ENCODE results near the gene DAZAP2. TPM values are rescaled to one million over a fixed set of nuclear protein-coding genes. Genes with fewer than 3 reads are reported as not detected.

The DAZAP2 gene
- total and polyA plus RNA-seq, 2 experiments from 2014 or later = 145 to 216 TPM

- no peaks in the 10 kb centered on the region for H3K4me1 ChIP-seq (ENCODE audit: insufficient read depth)
- TF ChIP-seq EZH2 (IDR thresholded peaks at IDR 0.05; ENCODE audit: insufficient read depth, poor library complexity, severe bottlenecking) = no peak
- TF ChIP-seq EZH2phosphoT487 (IDR thresholded peaks at IDR 0.05; ENCODE audit: insufficient read depth, low read depth) = no peak
- H3K4me3 ChIP-seq = no peak overlapping the region
- no peaks in the 10 kb centered on the region for H3K9me3 ChIP-seq (ENCODE audit: low read depth)
- H3K9me2 ChIP-seq (ENCODE audit: insufficient read depth) = no peaks in the 10 kb centered on the region
- H3K9ac ChIP-seq = no peak overlapping the region
- H3K27me3 ChIP-seq (replicated peaks; ENCODE audit: insufficient read depth) = no peaks in the 10 kb centered on the region
- H2AFZ ChIP-seq = no peak overlapping the region
- H3F3A ChIP-seq (ENCODE audit: insufficient read depth) = no peaks in the 10 kb centered on the region
- H4K20me1 ChIP-seq (ENCODE audit: insufficient read depth) = no peaks in the 10 kb centered on the region
- no peak for DNase-seq
- WGBS, 2 experiments (ENCODE audit: low coverage in 1 of 2, low lambda C conversion rate in 2 of 2, missing lambda C conversion rate in 2 of 2) = 59 to 61% methylated on average over 1 of the region's 1 CpG
- H3K79me2 ChIP-seq (ENCODE audit: insufficient read depth) = no peaks in the 10 kb centered on the region
- in situ Hi-C loops (cut with MboI) = no loop called here
- no peak overlapping the region for H3K27ac ChIP-seq
- no peak overlapping the region for H3K4me2 ChIP-seq (ENCODE audit: unreplicated experiment)
- no peaks in the 10 kb centered on the region for H3K36me3 ChIP-seq (ENCODE audit: low read depth)
Observed at GRCh38 chr12:51227962-51228361, 10.7 kb upstream of the DAZAP2 start.

GRCh38 chr12:51229116-51229809, 9.4 kb upstream of the DAZAP2 start:
- 89 to 93% methylated on average over 7 of the region's 7 CpGs for WGBS, 2 experiments (ENCODE audit: low coverage in 1 of 2, low lambda C conversion rate in 2 of 2, missing lambda C conversion rate in 2 of 2)
- no peaks in the 10 kb centered on the region for H3F3A ChIP-seq (ENCODE audit: insufficient read depth)
- H3K9me2 ChIP-seq (ENCODE audit: insufficient read depth) = no peaks in the 10 kb centered on the region

GRCh38 chr12:51232642-51233041, 6.0 kb upstream of the DAZAP2 start:
- no peak overlapping the region for H3K4me3 ChIP-seq
- H3K27me3 ChIP-seq (replicated peaks; ENCODE audit: insufficient read depth) = no peaks in the 10 kb centered on the region
- no peaks in the 10 kb centered on the region for H3K4me1 ChIP-seq (ENCODE audit: insufficient read depth)
- H3K4me2 ChIP-seq (ENCODE audit: unreplicated experiment) = no peak overlapping the region
- no peak overlapping the region for H2AFZ ChIP-seq
- no peaks in the 10 kb centered on the region for H3K79me2 ChIP-seq (ENCODE audit: insufficient read depth)
- H3K9me3 ChIP-seq (ENCODE audit: low read depth) = no peaks in the 10 kb centered on the region
- H3K9ac ChIP-seq = no peak overlapping the region
- H3F3A ChIP-seq (ENCODE audit: insufficient read depth) = no peaks in the 10 kb centered on the region
- TF ChIP-seq EZH2phosphoT487 (IDR thresholded peaks at IDR 0.05; ENCODE audit: insufficient read depth, low read depth) (no peak), EZH2 (IDR thresholded peaks at IDR 0.05; ENCODE audit: insufficient read depth, poor library complexity, severe bottlenecking) (no peak)
- DNase-seq = no peak
- H4K20me1 ChIP-seq (ENCODE audit: insufficient read depth) = no peaks in the 10 kb centered on the region
- in situ Hi-C loops (cut with MboI) = no loop called here
- no peaks in the 10 kb centered on the region for H3K36me3 ChIP-seq (ENCODE audit: low read depth)
- no peaks in the 10 kb centered on the region for H3K9me2 ChIP-seq (ENCODE audit: insufficient read depth)
- H3K27ac ChIP-seq = no peak overlapping the region

More at GRCh38 chr12:51229116-51229809, 9.4 kb upstream of the DAZAP2 start:
- Histone ChIP-seq H2AFZ (no peak overlapping the region), H3K36me3 (ENCODE audit: low read depth) (no peaks in the 10 kb centered on the region), H3K9me3 (ENCODE audit: low read depth) (no peaks in the 10 kb centered on the region), H3K4me2 (ENCODE audit: unreplicated experiment) (no peak overlapping the region), H3K27ac (no peak overlapping the region), H3K27me3 (replicated peaks; ENCODE audit: insufficient read depth) (no peaks in the 10 kb centered on the region), H3K4me3 (no peak overlapping the region), H3K4me1 (ENCODE audit: insufficient read depth) (no peaks in the 10 kb centered on the region), H3K79me2 (ENCODE audit: insufficient read depth) (no peaks in the 10 kb centered on the region), H4K20me1 (ENCODE audit: insufficient read depth) (no peaks in the 10 kb centered on the region), H3K9ac (no peak overlapping the region)
- TF ChIP-seq EZH2 (IDR thresholded peaks at IDR 0.05; ENCODE audit: insufficient read depth, poor library complexity, severe bottlenecking) (no peak), EZH2phosphoT487 (IDR thresholded peaks at IDR 0.05; ENCODE audit: insufficient read depth, low read depth) (no peak)
- in situ Hi-C loops (cut with MboI) = no loop called here
- no peak for DNase-seq

GRCh38 chr12:51234530-51234929, 4.1 kb upstream of the DAZAP2 start:
- Histone ChIP-seq H3K9ac (no peak overlapping the region), H3K4me3 (no peak overlapping the region), H2AFZ (no peak overlapping the region), H3F3A (ENCODE audit: insufficient read depth) (no peaks in the 10 kb centered on the region), H3K36me3 (ENCODE audit: low read depth) (no peaks in the 10 kb centered on the region), H4K20me1 (ENCODE audit: insufficient read depth) (no peaks in the 10 kb centered on the region), H3K27ac (no peak overlapping the region), H3K27me3 (replicated peaks; ENCODE audit: insufficient read depth) (no peaks in the 10 kb centered on the region), H3K4me1 (ENCODE audit: insufficient read depth) (peaks cover 4% of the 10 kb centered on the region), H3K4me2 (ENCODE audit: unreplicated experiment) (no peak overlapping the region), H3K79me2 (ENCODE audit: insufficient read depth) (peaks cover 4% of the 10 kb centered on the region), H3K9me2 (ENCODE audit: insufficient read depth) (no peaks in the 10 kb centered on the region), H3K9me3 (ENCODE audit: low read depth) (no peaks in the 10 kb centered on the region)
- DNase-seq = no peak
- 74 to 80% methylated on average over 5 of the region's 5 CpGs for WGBS, 2 experiments (ENCODE audit: low coverage in 1 of 2, low lambda C conversion rate in 2 of 2, missing lambda C conversion rate in 2 of 2)
- in situ Hi-C loops (cut with MboI) = no loop called here
- TF ChIP-seq EZH2 (IDR thresholded peaks at IDR 0.05; ENCODE audit: insufficient read depth, poor library complexity, severe bottlenecking) = no peak
- TF ChIP-seq EZH2phosphoT487 (IDR thresholded peaks at IDR 0.05; ENCODE audit: insufficient read depth, low read depth) = no peak

Measured in GM23248 (cell line).